C4-2B (cell line): ENCODE data around the gene C11orf58.

Source experiments
- ZFX ChIP-seq: fragments of 450-650 bp; IDR thresholded peaks from 2 replicates; pipeline ENCODE4 v1.6.1; 2017
- TF ChIP-seq, protein P1 (sequence below): fragments of 450-650 bp; conservative IDR thresholded peaks from 2 replicates; pipeline ENCODE4 v1.5.1; 2017; ENCODE audit warnings: mild to moderate bottlenecking

DNA sequence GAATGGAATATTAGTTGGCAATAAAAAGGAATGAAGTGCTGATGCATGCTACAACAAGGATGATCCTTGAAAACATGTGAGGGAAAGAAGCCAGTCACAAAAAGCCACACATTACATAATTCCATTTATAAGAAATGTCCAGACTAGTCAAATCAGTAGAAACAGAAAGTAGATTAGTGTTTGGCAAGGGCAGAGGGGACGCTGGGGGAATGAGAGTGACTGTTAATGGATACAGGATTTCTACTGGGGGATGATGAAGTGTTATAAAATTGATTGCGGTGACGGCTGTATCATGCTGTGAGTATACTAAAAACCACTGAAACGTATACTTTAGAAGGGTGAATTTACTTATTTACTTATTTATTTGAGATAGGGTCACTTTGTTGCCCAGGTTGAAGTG is 57.9 kb downstream of the C11orf58 start:
- TF ChIP-seq, protein P1, sequence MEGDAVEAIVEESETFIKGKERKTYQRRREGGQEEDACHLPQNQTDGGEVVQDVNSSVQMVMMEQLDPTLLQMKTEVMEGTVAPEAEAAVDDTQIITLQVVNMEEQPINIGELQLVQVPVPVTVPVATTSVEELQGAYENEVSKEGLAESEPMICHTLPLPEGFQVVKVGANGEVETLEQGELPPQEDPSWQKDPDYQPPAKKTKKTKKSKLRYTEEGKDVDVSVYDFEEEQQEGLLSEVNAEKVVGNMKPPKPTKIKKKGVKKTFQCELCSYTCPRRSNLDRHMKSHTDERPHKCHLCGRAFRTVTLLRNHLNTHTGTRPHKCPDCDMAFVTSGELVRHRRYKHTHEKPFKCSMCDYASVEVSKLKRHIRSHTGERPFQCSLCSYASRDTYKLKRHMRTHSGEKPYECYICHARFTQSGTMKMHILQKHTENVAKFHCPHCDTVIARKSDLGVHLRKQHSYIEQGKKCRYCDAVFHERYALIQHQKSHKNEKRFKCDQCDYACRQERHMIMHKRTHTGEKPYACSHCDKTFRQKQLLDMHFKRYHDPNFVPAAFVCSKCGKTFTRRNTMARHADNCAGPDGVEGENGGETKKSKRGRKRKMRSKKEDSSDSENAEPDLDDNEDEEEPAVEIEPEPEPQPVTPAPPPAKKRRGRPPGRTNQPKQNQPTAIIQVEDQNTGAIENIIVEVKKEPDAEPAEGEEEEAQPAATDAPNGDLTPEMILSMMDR, result no peak
- TF ChIP-seq ZFX, result no peak
